CD4-positive, alpha-beta T cell treated with Interleukin-17A for 1 hour (primary cell): ENCODE data around the gene EVX2.

Experiments used
- DNase-seq: peaks from one replicate; pipeline ENCODE4 v3.0.0-alpha.2; 2020

The EVX2 gene

GRCh38 chr2:176083796-176084261 lies at the start of gene EVX2:
Gene EVX2, minus strand, starts transcription at chr2:176083962. Its CDS starts 186 bp downstream, at chr2:176083776.
- no peak for DNase-seq

DNA sequence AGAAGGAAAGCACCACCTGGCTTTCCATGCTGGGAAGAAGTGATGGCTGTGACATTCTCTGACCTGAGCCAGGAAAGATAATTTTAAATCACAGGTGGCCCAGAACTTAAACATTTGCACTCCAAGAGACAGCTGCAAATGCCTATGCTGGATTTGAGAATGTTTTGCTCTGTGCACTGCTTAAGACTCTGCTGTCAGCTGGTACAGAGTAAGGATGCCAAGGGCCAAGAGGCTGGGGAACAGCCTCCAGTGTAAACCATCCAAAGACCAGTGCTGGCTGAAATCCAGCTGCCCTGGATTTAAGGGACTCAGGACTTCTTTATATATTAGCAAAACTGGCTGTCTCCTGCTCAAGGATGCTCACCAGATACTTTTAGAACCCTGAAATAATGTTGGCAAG lies 49.6 kb upstream of the EVX2 start:
- DNase-seq, result no peak

DNA sequence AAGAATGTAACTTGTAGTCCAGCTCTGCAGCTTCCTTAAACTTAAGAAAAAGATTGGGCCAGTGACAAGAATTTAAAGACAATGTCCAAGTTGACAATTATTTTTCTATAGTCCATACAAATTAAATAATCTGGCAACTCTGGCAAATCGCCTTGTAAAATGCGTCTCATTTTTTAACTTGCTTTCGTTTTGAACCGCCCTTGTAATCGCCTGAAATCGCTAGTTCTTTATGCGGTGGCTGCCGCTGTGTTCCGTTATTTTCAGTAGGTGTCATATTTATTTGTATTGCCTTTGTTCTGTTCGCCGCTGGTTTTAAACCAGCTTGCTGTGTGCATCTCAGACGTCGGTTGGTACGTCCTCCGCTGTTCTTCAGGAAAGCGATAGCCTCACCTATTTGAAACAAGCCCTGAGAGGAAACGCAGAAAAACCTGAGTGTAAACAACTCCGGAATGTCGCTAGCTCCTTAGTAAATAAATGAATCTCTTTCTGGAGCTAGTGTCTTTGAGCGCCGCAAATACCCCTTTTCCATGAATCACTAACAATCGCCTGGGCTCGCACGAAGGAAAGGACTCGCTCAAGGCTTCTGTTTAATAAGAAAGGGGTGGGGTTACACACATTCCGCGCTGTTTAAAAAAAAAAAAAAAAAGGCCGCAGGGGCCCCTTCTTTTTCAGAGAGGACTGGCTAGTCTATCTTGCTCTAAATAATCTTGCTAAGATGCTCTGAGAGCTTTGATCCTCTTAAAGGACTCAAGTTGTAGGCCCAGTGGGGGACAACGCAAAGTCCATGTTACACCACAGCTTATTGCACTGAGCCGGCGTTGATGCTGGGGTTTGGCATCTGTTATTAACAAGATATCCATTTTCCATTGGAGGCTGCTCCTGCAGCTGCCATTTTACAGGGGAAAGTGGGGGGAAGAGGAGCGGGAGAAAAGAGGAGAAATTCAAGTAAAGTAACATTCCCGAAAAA lies 48.7 kb upstream of the EVX2 start:
- peak; percentile 23 for DNase-seq

DNA sequence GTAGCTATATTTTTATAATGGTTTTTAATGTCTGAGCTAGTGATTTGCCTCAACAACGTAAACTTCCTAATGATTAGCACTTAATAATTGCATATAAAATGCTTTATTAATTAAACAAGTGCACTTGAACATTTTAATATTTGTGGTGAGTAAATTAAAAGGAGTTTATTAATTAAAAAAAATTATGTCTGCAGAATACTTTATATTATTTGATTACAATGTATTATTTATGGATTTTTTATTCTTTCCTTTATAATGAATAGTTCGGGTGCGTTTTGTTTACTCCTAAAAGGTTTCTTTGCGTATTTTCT lies 48.0 kb upstream of the EVX2 start:
- DNase-seq, result no peak

DNA sequence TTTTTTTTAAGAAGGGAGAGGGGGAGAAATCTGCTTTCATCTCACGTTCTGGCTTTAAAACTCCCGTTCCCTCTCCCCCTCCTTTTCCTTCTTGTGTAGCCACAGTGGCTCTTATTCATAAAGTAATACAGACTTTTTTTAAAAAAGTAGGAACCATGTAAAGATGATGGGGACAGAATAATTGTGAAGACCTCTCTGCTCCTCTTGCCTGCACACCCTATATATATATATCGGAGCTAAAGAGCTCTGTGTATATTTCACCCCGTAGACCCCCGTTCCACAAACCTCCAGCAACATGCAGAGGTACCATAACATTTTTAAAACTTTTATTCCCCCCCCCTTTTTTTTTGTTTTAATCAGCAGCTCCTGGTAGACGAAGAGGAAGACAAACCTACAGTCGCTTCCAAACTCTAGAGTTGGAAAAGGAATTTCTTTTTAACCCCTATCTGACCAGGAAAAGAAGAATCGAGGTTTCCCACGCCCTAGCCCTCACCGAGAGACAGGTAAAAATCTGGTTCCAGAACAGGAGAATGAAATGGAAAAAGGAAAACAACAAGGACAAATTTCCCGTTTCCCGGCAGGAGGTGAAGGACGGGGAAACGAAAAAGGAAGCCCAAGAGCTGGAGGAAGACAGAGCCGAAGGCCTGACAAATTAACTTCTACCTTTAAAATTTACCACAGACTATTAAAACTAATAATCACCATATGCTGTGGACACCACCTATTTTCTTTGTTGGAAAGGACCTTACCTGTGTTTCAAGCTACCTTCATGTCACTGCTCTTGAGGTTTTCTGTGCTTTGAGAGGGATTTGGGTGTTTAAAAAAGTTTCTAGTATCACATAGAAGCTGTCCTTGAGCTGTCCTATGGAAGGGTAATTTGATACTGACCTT lies 47.4 kb upstream of the EVX2 start:
- DNase-seq, result no peak

- DNase-seq, result no peak
Measured at GRCh38 chr2:176130147-176130956, 46.6 kb upstream of the EVX2 start.

DNA sequence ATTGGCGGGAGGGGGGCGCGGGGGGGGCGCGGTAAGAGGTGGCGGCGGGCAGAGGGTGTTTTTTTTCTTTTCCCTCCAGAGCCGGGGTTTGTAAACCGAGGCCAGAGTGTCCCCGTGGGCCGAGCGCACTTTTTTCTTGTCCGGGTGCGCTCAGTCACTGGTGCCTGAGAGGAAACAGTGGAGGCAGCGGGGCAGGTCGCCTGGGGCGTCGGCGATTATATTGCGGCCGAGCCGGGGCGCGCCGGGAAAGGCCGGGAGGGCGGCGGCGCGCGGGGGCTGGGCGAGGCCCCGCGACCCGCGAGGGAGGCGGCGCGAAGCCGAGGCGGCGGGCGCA lies 46.0 kb upstream of the EVX2 start:
- DNase-seq, result no peak

- no peak for DNase-seq
Measured at GRCh38 chr2:176128982-176129796, 45.4 kb upstream of the EVX2 start, which contains the start of gene HOXD8. Gene HOXD8, plus strand, starts transcription at chr2:176129705. Its CDS starts 662 bp downstream, at chr2:176130367.

- no peak for DNase-seq
Measured at GRCh38 chr2:176128172-176128981, 44.6 kb upstream of the EVX2 start.

- DNase-seq, result no peak
Measured at GRCh38 chr2:176127774-176128072, 44.0 kb upstream of the EVX2 start.

- peak; percentile 67 for DNase-seq
Measured at GRCh38 chr2:176126929-176127773, 43.4 kb upstream of the EVX2 start.

GRCh38 chr2:176125772-176126054 lies 42.0 kb upstream of the EVX2 start:
- no peak for DNase-seq

DNA sequence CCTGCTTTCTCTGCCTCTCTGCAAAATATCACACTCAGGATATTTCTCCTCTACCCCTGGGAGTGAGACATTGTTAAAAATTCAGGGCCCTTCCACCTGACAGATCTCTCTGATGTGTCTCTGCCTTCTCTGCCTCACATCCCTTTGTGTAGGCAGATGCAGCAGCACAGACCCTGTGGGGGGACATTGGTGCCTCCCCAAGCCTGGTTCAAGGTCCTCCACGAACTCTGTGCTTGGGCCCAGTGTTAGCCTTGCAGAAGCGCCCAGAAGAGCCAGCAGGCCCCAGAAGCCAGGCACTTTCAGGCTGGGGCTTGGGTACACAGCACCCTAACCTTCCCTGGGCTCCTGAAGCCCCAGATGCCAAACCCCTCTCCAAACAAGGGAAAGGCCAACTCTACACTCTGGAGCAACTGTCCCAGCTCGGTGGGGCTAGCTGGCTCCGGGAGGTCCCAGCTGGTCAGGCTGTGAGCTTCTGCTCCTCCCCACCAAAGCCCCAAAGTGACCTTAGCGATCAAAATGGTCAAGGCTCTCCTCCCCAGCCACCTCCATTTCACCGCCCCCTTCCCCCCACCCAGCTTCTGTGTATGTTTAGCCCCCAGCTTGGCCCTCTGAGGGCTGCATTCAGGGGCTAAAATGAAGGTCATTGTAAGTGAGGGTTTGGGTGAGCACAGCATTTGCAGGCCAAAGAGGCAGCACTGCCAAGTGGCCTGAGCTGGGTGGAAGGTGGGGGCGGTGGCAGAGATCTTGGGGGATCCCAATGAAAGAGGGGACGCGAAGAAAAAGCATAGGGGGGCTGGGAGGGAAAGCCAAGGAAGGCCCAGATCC lies 41.4 kb upstream of the EVX2 start:
- DNase-seq, result no peak

DNA sequence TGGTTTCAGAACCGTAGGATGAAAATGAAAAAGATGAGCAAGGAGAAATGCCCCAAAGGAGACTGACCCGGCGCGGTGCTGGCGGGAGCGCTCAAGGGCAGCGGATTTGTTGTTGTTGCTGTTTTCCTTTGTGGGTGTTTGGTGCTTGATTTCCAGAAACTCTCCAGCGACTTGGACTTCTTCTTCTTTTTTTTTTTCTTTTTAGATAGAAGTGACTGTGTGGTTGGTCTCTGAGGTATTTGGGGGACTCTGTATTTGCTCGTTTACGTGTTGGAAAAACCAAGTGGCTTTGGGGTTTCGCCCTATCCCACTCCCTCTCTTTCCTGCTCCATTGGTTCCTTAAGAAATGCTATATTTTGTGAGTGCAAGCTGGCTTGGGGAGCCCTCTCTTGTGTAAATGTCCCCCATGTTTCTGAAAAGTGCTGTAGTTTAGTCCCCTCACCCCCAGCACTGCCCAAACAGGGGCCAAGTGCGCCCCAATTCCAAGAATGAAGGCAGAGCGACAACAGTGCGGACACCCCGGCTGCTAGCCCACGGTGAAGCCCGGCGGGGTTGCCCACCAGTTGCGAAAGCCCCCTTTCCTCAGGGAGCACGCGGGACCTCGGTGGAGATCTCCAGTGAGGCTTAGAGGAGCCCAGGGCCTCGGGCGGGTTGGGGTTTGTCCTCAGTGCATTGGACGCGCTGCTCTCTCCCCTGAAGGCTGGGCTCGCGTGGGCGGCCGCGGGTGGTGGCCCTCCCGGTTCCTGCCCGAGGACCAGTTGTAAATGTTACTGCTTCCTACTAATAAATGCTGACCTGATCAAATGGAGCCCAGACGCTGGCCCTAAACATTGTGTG lies 40.6 kb upstream of the EVX2 start:
- no peak for DNase-seq

GRCh38 chr2:176123411-176124109 lies 39.8 kb upstream of the EVX2 start:
- no peak for DNase-seq

DNA sequence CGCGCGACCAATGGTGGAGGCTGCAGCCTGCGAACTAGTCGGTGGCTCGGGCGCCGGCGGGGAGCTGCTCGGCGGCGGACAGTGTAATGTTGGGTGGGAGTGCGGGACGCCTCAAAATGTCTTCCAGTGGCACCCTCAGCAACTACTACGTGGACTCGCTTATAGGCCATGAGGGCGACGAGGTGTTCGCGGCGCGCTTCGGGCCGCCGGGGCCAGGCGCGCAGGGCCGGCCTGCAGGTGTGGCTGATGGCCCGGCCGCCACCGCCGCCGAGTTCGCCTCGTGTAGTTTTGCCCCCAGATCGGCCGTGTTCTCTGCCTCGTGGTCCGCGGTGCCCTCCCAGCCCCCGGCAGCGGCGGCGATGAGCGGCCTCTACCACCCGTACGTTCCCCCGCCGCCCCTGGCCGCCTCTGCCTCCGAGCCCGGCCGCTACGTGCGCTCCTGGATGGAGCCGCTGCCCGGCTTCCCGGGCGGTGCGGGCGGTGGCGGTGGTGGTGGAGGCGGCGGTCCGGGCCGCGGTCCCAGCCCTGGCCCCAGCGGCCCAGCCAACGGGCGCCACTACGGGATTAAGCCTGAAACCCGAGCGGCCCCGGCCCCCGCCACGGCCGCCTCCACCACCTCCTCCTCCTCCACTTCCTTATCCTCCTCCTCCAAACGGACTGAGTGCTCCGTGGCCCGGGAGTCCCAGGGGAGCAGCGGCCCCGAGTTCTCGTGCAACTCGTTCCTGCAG lies 39.1 kb upstream of the EVX2 start, which contains the start of gene HOXD9:
Gene HOXD9, plus strand, starts transcription at position 37 of the 728 bp plus-strand sequence. Its CDS starts 50 bp downstream, at position 87.
- DNase-seq, result no peak

DNA sequence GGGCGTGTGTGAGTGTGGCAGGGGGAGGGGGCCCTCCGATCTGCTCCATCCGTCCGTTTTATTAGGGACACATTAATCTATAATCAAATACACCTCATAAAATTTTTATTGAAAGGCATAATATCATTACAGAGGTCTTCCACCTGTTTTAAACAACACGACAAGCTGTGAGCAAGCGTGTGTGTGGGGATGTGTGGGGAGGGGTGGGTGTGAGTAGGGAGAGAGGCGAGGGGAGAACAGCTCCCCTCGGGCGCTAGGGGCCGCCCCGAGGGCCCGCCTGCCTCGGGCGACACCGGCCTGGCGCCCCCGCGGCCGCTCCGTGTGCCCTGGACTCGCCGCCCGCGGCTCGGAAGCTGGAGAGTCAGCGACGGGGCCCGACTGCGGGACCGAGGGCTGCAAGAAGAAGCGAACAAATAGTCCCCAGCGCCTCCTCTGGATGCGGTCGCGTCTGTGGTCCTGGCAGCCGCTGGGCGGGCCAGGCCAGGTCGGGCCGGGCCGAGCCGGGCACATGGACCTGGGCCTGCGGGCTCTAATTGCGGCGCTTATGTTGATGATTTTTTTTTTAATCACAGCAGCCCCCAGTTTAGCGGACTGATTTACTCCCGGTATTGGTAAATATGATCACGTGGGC lies 38.4 kb upstream of the EVX2 start:
- no peak for DNase-seq
